Measurements from ENCODE around the gene FHIP1B. TPM values are rescaled to one million over a fixed set of nuclear protein-coding genes. Genes with fewer than 3 reads are reported as not detected.

Gene FHIP1B
- polyA plus RNA-seq, 1 donor from 2014 or later, result 36.0 TPM

GRCh38 chr11:6237266-6237665 lies 2.8 kb upstream of the FHIP1B start:
- no peaks in the 10 kb centered on the region for H4K20me1 ChIP-seq (ENCODE audit: insufficient read depth)
- peaks cover 20% of the 10 kb centered on the region for H3K79me2 ChIP-seq (replicated peaks; ENCODE audit: insufficient read depth, low read length)
- TF ChIP-seq RAD21 (conservative IDR thresholded peaks at IDR 0.05), result no peak
- TF ChIP-seq MXI1 (conservative IDR thresholded peaks at IDR 0.05; ENCODE audit: poor library complexity, severe bottlenecking), result no peak
- no peak for TF ChIP-seq EZH2 (IDR thresholded peaks at IDR 0.05; ENCODE audit: borderline replicate concordance, insufficient read depth, low read length, poor library complexity, severe bottlenecking)
- TF ChIP-seq TAF1 (IDR thresholded peaks at IDR 0.05; ENCODE audit: low read depth), result no peak
- TF ChIP-seq, protein P1, sequence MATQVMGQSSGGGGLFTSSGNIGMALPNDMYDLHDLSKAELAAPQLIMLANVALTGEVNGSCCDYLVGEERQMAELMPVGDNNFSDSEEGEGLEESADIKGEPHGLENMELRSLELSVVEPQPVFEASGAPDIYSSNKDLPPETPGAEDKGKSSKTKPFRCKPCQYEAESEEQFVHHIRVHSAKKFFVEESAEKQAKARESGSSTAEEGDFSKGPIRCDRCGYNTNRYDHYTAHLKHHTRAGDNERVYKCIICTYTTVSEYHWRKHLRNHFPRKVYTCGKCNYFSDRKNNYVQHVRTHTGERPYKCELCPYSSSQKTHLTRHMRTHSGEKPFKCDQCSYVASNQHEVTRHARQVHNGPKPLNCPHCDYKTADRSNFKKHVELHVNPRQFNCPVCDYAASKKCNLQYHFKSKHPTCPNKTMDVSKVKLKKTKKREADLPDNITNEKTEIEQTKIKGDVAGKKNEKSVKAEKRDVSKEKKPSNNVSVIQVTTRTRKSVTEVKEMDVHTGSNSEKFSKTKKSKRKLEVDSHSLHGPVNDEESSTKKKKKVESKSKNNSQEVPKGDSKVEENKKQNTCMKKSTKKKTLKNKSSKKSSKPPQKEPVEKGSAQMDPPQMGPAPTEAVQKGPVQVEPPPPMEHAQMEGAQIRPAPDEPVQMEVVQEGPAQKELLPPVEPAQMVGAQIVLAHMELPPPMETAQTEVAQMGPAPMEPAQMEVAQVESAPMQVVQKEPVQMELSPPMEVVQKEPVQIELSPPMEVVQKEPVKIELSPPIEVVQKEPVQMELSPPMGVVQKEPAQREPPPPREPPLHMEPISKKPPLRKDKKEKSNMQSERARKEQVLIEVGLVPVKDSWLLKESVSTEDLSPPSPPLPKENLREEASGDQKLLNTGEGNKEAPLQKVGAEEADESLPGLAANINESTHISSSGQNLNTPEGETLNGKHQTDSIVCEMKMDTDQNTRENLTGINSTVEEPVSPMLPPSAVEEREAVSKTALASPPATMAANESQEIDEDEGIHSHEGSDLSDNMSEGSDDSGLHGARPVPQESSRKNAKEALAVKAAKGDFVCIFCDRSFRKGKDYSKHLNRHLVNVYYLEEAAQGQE (IDR thresholded peaks at IDR 0.05; ENCODE audit: borderline replicate concordance), result no peak
- no peak for TF ChIP-seq EP300 (conservative IDR thresholded peaks at IDR 0.05; ENCODE audit: poor library complexity, severe bottlenecking)
- TF ChIP-seq, protein P2, sequence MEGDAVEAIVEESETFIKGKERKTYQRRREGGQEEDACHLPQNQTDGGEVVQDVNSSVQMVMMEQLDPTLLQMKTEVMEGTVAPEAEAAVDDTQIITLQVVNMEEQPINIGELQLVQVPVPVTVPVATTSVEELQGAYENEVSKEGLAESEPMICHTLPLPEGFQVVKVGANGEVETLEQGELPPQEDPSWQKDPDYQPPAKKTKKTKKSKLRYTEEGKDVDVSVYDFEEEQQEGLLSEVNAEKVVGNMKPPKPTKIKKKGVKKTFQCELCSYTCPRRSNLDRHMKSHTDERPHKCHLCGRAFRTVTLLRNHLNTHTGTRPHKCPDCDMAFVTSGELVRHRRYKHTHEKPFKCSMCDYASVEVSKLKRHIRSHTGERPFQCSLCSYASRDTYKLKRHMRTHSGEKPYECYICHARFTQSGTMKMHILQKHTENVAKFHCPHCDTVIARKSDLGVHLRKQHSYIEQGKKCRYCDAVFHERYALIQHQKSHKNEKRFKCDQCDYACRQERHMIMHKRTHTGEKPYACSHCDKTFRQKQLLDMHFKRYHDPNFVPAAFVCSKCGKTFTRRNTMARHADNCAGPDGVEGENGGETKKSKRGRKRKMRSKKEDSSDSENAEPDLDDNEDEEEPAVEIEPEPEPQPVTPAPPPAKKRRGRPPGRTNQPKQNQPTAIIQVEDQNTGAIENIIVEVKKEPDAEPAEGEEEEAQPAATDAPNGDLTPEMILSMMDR (IDR thresholded peaks at IDR 0.05; ENCODE audit: poor library complexity, severe bottlenecking), result no peak
- no peaks in the 10 kb centered on the region for H3K36me3 ChIP-seq (ENCODE audit: insufficient read depth, low read length)
- no peak overlapping the region for H3K4me2 ChIP-seq (ENCODE audit: low read length)
- H3K4me3 ChIP-seq (ENCODE audit: low read length), result no peak overlapping the region
- H3K27me3 ChIP-seq (ENCODE audit: insufficient read depth, low read depth, low read length), result no peaks in the 10 kb centered on the region
- no peaks in the 10 kb centered on the region for H3K9me2 ChIP-seq (ENCODE audit: insufficient read depth, low read length)
- H3F3A ChIP-seq (ENCODE audit: insufficient read depth, low read length, poor library complexity, severe bottlenecking), result no peaks in the 10 kb centered on the region
- no peaks in the 10 kb centered on the region for H3K9me3 ChIP-seq (ENCODE audit: low read length)
- H3K27ac ChIP-seq (ENCODE audit: low read length), result no peak overlapping the region
- no peak overlapping the region for H3K9ac ChIP-seq (ENCODE audit: low read length)
- H2AFZ ChIP-seq (ENCODE audit: low read depth, low read length), result no peak overlapping the region

DNA sequence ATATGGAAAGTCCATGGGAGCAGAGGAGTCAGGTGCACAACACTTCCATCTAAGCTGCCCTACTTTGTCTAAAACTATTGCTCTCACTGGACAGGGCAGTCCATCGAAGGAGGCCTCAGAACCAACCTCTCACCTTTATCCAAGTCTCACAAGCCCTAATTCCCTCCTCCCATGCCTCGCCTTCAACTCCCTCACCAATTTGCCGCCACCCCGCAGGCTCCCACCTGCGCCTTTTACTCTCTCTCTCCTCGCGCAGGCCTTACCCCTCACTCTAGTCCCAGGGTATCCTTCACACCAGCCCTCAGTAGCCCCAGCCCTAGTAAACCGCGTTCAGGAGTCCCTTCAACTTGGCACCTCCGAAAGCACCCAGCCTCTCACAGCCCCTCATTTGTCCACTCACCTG lies 451 bp downstream of the FHIP1B start:
- no peaks in the 10 kb centered on the region for H3K9me3 ChIP-seq (ENCODE audit: low read length)
- peak overlapping the region; percentile 77 for H3K27ac ChIP-seq (ENCODE audit: low read length)
- no peaks in the 10 kb centered on the region for H3K36me3 ChIP-seq (ENCODE audit: insufficient read depth, low read length)
- no peaks in the 10 kb centered on the region for H4K20me1 ChIP-seq (ENCODE audit: insufficient read depth)
- TF ChIP-seq TAF1 (IDR thresholded peaks at IDR 0.05; ENCODE audit: low read depth), result no peak
- TF ChIP-seq, protein P1 (IDR thresholded peaks at IDR 0.05; ENCODE audit: borderline replicate concordance), result no peak
- no peak for TF ChIP-seq RAD21 (conservative IDR thresholded peaks at IDR 0.05)
- TF ChIP-seq MXI1 (conservative IDR thresholded peaks at IDR 0.05; ENCODE audit: poor library complexity, severe bottlenecking), result no peak
- TF ChIP-seq, protein P2 (IDR thresholded peaks at IDR 0.05; ENCODE audit: poor library complexity, severe bottlenecking), result no peak
- TF ChIP-seq EZH2 (IDR thresholded peaks at IDR 0.05; ENCODE audit: borderline replicate concordance, insufficient read depth, low read length, poor library complexity, severe bottlenecking), result no peak
- TF ChIP-seq SMC3 (conservative IDR thresholded peaks at IDR 0.05; ENCODE audit: poor library complexity), result no peak
- H3K79me2 ChIP-seq (replicated peaks; ENCODE audit: insufficient read depth, low read length), result peaks cover 49% of the 10 kb centered on the region
- H3K9ac ChIP-seq (ENCODE audit: low read length), result peak overlapping the region; percentile 77
- H2AFZ ChIP-seq (ENCODE audit: low read depth, low read length), result peak overlapping the region; percentile 84
- no peaks in the 10 kb centered on the region for H3K27me3 ChIP-seq (ENCODE audit: insufficient read depth, low read depth, low read length)
- no peaks in the 10 kb centered on the region for H3K9me2 ChIP-seq (ENCODE audit: insufficient read depth, low read length)
- H3F3A ChIP-seq (ENCODE audit: insufficient read depth, low read length, poor library complexity, severe bottlenecking), result no peaks in the 10 kb centered on the region
- H3K4me2 ChIP-seq (ENCODE audit: low read length), result peak overlapping the region; percentile 92
- peak overlapping the region; percentile 70 for H3K4me3 ChIP-seq (ENCODE audit: low read length)

Data from neural cell (in vitro differentiated cells).